Spinal cord (tissue), 10 donors: ENCODE results near the gene TPGS2. TPM values are rescaled to one million over a fixed set of nuclear protein-coding genes. Genes with fewer than 3 reads are reported as not detected.
A peak's percentile ranks its signal among the peaks of the same experiment; 100 is the strongest.

Experiments
- DNase-seq, 6 donors: peaks; one replicate each; pipeline versions ENCODE4 v3.0.0 to v3.0.0-alpha.2; 2013 to 2015; ENCODE audit warnings: low spot score in 6 of 6, low read depth in 4 of 6
- H3K27ac ChIP-seq: one replicate; pipeline ENCODE4 v1.5.1; 2013; ENCODE audit warnings: low read depth, low read length, control low read depth
- H3K27me3 ChIP-seq: one replicate; pipeline ENCODE4 v1.6.1; 2013; ENCODE audit warnings: low read length; ENCODE audit not compliant: control insufficient read depth, insufficient read depth
- H3K36me3 ChIP-seq: one replicate; pipeline ENCODE4 v1.6.1; 2013; ENCODE audit warnings: low read length; ENCODE audit not compliant: control insufficient read depth, insufficient read depth
- H3K4me1 ChIP-seq: one replicate; pipeline ENCODE4 v1.6.1; 2013; ENCODE audit warnings: low read length; ENCODE audit not compliant: control insufficient read depth, insufficient read depth
- H3K4me3 ChIP-seq: one replicate; pipeline ENCODE4 v1.5.1; 2013; ENCODE audit warnings: low read depth, low read length, control low read depth
- H3K9me3 ChIP-seq: one replicate; pipeline ENCODE4 v1.6.1; 2013; ENCODE audit warnings: low read length; ENCODE audit not compliant: control insufficient read depth, insufficient read depth
- WGBS: methylation state at CpG from one replicate; pipeline ENCODE4 v1.1.5; 2013; ENCODE audit warnings: missing lambda C conversion rate; ENCODE audit not compliant: insufficient coverage; 5-methylcytosine and 5-hydroxymethylcytosine counted together
- polyA plus RNA-seq, 2 donors: library from polyadenylated mRNA; unstranded; fragments of 120-200 nt; gene quantifications; one replicate each; pipeline ENCODE4 v1.2.1, GENCODE V29; 2013; ENCODE audit not compliant: insufficient read length in 2 of 2
- total RNA-seq, 2 donors: library from RNA; depleted of rRNA in 1 of 2; stranded (reverse); fragments of 120-200 nt in 1 of 2; fragments of >200 nt in 1 of 2; gene quantifications; one replicate each; pipeline versions ENCODE4 v1.2.3 to v1.2.4, GENCODE V29; 2013 to 2014
- donor health status: healthy.

Gene TPGS2
- total and polyA plus RNA-seq, 4 donors = 104 to 212 (median 157) TPM

DNA sequence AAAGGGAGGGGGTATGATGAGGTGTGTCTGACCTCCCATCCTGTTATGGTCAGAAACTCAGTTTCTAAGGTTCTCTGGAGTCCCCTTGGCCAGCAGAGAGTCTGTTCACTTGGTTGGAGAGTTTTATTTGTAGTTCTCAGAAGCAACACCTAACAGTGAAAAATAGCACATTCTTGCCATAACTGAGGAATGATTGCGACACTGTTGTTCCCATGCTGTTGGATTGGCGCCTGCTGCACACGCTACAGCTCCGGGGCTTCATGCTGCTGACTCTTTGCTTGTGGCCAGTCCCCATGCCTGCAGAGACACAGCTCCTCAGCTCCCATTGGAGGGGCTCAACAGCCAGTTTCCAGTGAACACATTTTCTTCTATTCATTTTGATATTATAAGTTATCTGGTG is 42.1 kb downstream of the TPGS2 start:
- Histone ChIP-seq H3K27ac (no peak overlapping the region), H3K4me3 (no peak overlapping the region), H3K4me1 (no peaks in the 10 kb centered on the region), H3K27me3 (no peaks in the 10 kb centered on the region), H3K36me3 (peaks cover 2% of the 10 kb centered on the region), H3K9me3 (no peaks in the 10 kb centered on the region)
- DNase-seq = no peak
- WGBS = 70% methylated on average over 4 of the region's 4 CpGs

DNA sequence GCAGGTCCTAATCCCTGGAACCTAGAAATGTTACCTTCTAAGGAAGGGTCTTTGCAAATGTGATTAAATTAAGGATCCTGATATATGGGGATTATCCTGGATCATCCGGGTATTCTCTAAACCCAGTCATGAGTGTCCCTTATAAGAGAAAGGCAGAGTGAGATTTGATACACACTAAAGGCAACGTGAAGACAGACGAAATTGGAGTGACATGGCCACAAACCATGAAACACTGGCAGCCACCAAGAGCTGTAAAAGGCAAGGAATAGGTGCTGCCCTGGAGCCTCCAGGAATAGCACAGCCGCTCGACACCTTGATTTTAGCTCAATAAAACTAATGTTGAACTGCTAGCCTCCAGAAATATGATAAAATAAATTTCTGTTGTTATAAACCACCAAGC is 45.0 kb downstream of the TPGS2 start:
- Histone ChIP-seq H3K4me3 (no peak overlapping the region), H3K27ac (no peak overlapping the region), H3K9me3 (no peaks in the 10 kb centered on the region), H3K4me1 (no peaks in the 10 kb centered on the region), H3K27me3 (no peaks in the 10 kb centered on the region), H3K36me3 (peaks cover 19% of the 10 kb centered on the region)
- 95% methylated on average over 2 of the region's 5 CpGs for WGBS
- no peak for DNase-seq

DNA sequence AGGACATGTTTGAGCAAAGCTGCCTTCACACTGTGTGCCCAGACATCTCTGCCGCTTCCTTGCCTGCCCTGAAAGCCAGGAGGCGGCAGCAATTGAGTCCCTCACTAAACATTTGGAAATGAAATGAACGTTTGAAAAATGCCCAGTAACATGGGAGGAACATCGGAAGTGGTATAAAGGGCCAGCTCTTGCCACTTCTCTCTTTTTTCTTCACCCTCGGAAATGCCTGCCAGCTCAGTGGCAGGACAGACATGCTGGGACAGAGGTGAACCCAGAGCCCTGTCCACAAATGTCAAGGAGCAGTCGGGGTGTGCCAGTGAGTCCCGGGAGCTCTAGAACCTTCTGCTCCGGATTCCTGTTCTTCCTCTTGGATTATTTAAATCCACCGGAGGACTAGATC is 46.1 kb downstream of the TPGS2 start:
- no peak overlapping the region for H3K4me3 ChIP-seq
- DNase-seq = no peak
- H3K4me1 ChIP-seq = no peaks in the 10 kb centered on the region
- no peak overlapping the region for H3K27ac ChIP-seq
- 97% methylated on average over 6 of the region's 9 CpGs for WGBS
- H3K9me3 ChIP-seq = no peaks in the 10 kb centered on the region
- H3K27me3 ChIP-seq = no peaks in the 10 kb centered on the region
- H3K36me3 ChIP-seq = peaks cover 19% of the 10 kb centered on the region

DNA sequence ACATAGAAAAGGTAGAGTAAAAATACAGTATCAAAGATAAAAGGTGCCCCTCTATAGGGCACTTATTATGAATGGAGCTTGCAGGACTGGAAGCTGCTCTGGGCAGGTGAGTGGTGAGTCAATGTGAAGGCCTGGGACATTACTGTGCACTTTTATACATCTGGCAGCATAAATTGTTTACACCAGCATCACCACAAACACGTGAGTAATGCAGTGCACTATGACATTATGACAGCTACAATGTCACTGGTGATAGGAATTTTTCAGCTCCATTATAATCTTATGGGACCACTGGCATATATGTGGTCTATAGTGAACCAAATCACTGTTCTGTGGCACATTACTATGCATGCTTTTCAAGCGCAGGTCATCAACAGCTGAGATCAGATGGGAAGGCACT is 48.1 kb downstream of the TPGS2 start:
- Histone ChIP-seq H3K4me1 (no peaks in the 10 kb centered on the region), H3K4me3 (no peak overlapping the region), H3K27me3 (no peaks in the 10 kb centered on the region), H3K9me3 (no peaks in the 10 kb centered on the region), H3K27ac (no peak overlapping the region), H3K36me3 (peaks cover 17% of the 10 kb centered on the region)
- DNase-seq = no peak
- 91% methylated on average over 1 of the region's 2 CpGs for WGBS

DNA sequence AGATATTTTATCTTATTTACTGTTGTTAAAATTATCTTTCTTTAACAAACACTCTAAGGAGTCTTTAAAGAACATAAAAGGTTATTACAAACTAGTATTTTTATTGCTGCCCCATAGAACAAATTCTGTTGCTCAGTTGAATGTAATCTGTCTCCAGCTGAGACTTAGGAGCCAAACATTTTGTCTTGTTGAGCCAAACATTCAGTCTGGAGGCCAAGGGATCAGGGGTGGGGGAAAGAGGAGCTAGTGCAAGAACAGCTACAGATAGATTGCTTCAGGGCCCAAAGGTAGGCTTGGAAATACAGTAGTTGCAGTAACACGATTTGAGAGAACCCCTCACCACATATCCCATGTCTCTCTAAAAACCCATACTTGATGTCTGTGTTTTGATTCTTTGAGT is 51.2 kb downstream of the TPGS2 start:
- peaks cover 19% of the 10 kb centered on the region for H3K36me3 ChIP-seq
- H3K9me3 ChIP-seq = no peaks in the 10 kb centered on the region
- H3K27ac ChIP-seq = no peak overlapping the region
- DNase-seq = peak in 1 of 6 donors; percentile 37
- H3K27me3 ChIP-seq = no peaks in the 10 kb centered on the region
- WGBS = no CpG with 5 or more reads among the region's 1 CpG
- no peaks in the 10 kb centered on the region for H3K4me1 ChIP-seq
- H3K4me3 ChIP-seq = no peak overlapping the region

DNA sequence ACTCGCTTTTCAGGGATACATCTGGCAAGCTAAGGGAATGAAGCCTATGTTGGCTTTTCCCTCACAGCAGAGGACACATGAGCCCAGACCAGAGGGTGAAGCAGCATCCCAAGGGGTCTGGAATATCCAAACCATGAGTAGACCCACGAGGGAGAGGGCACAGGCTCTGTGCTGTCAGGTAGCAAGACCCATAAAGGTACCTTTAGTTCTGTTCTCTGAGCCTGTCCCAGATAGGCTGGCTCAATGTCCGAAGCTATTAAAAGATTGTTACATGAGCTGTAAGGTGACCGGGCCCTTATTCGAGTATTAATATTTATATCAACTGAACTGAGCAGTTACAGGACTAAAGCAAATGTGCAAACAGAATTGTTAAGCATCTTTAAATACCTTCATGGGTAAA is 52.2 kb downstream of the TPGS2 start:
- DNase-seq = no peak
- H3K4me1 ChIP-seq = peaks cover 1% of the 10 kb centered on the region
- no peak overlapping the region for H3K27ac ChIP-seq
- WGBS = 96% methylated on average over 3 of the region's 5 CpGs
- H3K36me3 ChIP-seq = peaks cover 19% of the 10 kb centered on the region
- no peak overlapping the region for H3K4me3 ChIP-seq
- H3K9me3 ChIP-seq = no peaks in the 10 kb centered on the region
- no peaks in the 10 kb centered on the region for H3K27me3 ChIP-seq

DNA sequence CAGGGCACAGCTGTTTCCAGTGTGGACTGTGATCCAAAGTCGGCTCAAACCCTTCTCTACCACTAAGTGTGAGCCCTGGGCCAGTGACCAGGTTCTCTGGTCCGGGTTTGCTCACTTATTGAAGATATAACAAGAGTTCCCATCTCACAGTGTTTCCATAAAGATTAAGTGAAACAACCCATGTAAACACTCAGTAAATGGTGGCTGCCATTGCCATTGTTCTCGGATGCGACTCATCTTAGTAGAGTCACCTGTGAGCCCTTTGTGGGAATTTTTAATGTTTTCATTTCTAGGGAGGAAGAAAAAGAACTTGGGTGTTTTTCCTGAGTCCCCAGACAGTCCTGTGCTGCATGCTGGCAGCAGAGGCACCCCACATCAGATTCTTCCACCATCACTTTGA is 53.4 kb downstream of the TPGS2 start:
- H3K4me3 ChIP-seq = no peak overlapping the region
- H3K27ac ChIP-seq = no peak overlapping the region
- 100% methylated on average over 1 of the region's 4 CpGs for WGBS
- no peaks in the 10 kb centered on the region for H3K27me3 ChIP-seq
- H3K36me3 ChIP-seq = peaks cover 10% of the 10 kb centered on the region
- H3K9me3 ChIP-seq = no peaks in the 10 kb centered on the region
- DNase-seq = no peak
- H3K4me1 ChIP-seq = peaks cover 7% of the 10 kb centered on the region

DNA sequence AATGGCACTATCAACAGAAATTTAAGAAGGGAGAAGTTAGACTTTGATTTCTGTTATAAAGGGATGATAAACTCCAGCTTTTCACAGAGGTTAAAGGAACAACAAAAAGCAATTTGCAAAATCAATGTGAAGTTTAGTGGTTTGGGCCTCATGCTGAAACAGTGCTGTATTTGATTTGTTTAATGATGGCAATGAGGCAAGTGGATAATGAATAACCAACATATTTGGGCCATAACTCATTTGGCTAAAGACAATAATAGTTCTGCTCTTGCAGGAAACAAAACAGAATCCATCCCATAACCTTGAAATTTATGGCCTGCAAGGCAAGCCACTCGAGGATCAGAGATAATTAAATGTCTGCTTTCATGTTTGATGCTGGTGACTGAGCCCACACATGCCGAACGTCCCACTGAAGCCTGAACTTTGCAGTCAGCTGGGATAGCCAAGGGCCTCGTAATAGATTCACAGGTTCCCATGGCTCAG is 56.5 kb downstream of the TPGS2 start:
- Histone ChIP-seq H3K4me3 (no peak overlapping the region), H3K27ac (no peak overlapping the region), H3K36me3 (peaks cover 9% of the 10 kb centered on the region), H3K9me3 (no peaks in the 10 kb centered on the region), H3K27me3 (no peaks in the 10 kb centered on the region), H3K4me1 (peaks cover 7% of the 10 kb centered on the region)
- 63% methylated on average over 4 of the region's 4 CpGs for WGBS
- DNase-seq = peak in 1 of 6 donors; percentile 80

DNA sequence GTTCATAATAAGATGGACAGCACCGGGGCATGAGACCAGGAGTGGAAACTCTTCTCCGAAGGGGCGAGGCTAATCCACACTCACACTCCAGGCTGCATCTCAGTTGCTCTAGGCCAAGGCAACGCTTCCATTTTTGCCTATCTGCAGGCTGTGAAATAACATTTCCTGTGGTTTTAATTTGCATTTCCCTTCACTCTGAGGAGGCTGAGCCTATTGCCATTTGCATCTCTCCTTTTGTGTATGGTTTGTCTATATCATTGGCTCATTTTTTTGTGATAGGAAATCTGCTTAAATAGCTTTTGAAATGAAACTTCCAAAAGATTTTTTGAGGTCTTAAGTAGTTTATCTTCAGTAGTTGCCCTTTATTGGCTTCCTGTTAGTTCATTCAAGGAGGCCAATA is 57.6 kb downstream of the TPGS2 start:
- Histone ChIP-seq H3K27ac (no peak overlapping the region), H3K4me3 (no peak overlapping the region), H3K27me3 (no peaks in the 10 kb centered on the region), H3K4me1 (peaks cover 7% of the 10 kb centered on the region), H3K36me3 (peaks cover 9% of the 10 kb centered on the region), H3K9me3 (no peaks in the 10 kb centered on the region)
- WGBS = no CpG with 5 or more reads among the region's 4 CpGs
- DNase-seq = no peak

DNA sequence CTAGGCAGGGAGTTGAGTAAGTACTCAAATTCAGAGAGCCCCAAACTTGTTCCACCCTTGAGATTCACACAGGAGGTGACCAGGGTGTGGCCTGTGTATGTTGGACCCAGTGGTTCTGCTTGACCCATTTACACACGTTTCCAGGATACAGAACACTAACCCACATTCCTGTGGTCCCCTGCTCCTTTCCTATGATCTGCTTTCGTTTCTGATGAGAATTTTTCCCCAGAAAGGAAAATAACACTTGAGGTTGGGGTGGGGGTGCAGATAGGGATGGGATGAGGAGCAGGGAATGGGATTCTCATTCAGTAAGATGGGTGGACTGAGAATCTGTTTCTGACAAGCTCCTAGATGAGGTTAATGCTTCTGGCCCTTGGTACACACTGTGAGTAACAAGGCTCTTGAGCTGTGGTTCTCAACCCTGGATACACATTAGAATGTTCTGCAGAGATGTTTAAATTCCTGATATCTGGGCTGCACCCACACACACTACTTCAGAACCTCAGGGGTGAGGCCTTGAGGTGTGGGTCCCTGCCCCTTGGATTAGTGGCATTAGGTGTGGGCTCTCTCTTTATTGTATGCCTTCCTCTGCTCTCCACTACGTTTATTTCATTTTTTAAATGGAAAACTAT is 58.4 kb downstream of the TPGS2 start:
- no peak for DNase-seq
- Histone ChIP-seq H3K27ac (no peak overlapping the region), H3K9me3 (no peaks in the 10 kb centered on the region), H3K4me3 (no peak overlapping the region), H3K36me3 (peaks cover 9% of the 10 kb centered on the region), H3K4me1 (peaks cover 7% of the 10 kb centered on the region), H3K27me3 (no peaks in the 10 kb centered on the region)
- no CpG with 5 or more reads among the region's 3 CpGs for WGBS
